ENCODE data around the gene SLC2A10.

The SLC2A10 gene

GRCh38 chr20:46735436-46735835 lies 26.0 kb downstream of the SLC2A10 start:
- no peak for DNase-seq (ENCODE audit: low spot score)

GRCh38 chr20:46739431-46740213 lies 30.2 kb downstream of the SLC2A10 start:
- DNase-seq (ENCODE audit: low spot score), result no peak

GRCh38 chr20:46740214-46740609 lies 30.8 kb downstream of the SLC2A10 start:
- no peak for DNase-seq (ENCODE audit: low spot score)

DNA sequence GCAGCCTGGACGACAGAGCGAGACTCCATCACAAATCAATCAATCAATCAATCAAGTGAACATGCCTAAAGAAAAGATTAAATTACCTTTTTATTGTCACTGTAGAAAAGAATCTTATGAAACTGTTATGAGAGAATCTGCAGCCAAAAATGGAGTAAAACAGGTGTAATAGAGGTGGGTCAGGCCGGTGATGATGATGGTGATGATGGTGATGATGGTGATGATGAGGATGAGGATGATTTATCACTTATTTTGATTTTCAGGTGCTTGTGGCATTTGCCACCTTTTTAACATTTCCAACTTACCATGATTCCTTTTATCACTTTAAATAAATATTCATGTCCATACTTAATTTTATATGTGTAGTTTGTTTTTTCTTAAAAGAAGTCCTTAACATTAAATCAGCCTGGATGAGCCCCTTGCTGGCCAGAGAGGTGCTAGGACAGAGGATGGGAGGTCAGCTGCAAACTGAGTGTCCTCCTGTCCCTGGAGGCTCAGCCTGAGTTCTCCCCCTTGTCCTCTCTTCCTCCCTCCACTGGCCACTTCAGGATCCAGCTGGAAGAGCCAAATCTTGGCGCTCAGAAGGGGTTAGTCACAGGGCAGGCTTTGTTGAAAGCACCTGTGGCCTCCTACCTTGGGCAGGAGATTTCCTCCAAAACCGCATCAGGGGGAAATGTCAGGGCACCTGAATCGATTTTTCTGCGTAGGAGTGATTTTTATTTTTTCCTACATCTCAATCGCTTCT lies 32.6 kb downstream of the SLC2A10 start:
- DNase-seq (ENCODE audit: low spot score), result no peak

- DNase-seq (ENCODE audit: low spot score), result no peak
Measured at GRCh38 chr20:46742669-46743045, 33.2 kb downstream of the SLC2A10 start.

DNA sequence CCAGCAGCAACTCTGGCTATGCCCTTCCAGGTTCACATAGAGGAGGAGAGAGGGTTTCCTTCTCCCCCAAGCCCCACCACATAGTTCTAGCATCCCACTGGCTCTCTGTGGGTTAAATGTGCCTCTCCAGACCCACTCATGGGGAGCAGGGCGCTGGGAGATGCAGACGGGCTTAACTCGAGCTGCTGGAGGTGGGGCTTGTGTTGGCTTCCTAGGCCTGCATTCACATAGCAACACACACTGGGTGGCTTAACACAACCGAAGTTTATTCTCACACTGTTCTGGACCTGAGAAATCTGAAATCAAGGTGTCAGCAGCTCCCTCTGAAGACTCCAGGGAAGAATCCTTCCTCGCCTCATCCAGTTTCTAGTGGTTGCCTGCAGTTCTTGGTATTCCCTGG lies 33.6 kb downstream of the SLC2A10 start:
- no peak for DNase-seq (ENCODE audit: low spot score)

GRCh38 chr20:46746956-46747526 lies 37.6 kb downstream of the SLC2A10 start:
- no peak for DNase-seq (ENCODE audit: low spot score)

- no peak for DNase-seq (ENCODE audit: low spot score)
Measured at GRCh38 chr20:46749147-46749546, 39.7 kb downstream of the SLC2A10 start.

DNA sequence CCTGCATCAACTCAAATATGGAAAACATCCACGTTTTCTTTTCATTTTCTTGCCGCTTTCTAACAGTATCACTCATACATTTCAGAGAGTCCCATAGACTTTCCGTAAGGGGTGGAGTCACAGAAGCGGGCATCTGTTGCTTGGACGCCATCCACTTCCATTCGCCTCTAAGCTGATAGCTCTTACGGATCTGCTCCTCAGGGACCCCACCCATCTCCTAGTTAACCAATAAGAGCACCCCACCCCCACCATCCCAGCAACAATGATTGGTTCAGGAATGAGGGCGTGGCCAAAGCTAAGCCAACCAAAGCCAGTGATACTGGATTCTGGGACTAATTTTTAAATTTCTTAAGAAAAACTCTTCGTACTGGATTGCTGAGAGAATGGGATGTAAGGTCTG lies 42.4 kb downstream of the SLC2A10 start:
- no peak for DNase-seq (ENCODE audit: low spot score)

DNA sequence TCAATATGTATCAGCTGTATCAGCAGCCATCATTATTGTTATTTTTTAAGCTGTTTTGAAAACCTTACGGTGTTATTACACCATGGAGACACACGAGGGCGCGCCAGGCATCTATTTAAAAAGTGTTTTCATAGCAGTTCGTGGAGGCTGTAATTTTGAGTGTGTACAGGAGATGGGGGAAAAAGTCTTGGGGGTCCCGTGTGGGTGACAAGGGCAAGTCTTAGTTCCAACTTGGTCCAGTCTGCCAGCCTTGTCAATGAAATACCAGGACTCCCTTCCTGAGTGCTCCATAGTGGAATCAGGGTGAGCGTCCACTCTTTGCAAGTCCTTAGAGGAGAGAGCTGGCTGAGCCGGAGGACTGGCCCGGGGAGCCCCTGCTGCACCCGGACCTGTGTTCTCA lies 43.3 kb downstream of the SLC2A10 start:
- DNase-seq (ENCODE audit: low spot score), result peak; percentile 35

DNA sequence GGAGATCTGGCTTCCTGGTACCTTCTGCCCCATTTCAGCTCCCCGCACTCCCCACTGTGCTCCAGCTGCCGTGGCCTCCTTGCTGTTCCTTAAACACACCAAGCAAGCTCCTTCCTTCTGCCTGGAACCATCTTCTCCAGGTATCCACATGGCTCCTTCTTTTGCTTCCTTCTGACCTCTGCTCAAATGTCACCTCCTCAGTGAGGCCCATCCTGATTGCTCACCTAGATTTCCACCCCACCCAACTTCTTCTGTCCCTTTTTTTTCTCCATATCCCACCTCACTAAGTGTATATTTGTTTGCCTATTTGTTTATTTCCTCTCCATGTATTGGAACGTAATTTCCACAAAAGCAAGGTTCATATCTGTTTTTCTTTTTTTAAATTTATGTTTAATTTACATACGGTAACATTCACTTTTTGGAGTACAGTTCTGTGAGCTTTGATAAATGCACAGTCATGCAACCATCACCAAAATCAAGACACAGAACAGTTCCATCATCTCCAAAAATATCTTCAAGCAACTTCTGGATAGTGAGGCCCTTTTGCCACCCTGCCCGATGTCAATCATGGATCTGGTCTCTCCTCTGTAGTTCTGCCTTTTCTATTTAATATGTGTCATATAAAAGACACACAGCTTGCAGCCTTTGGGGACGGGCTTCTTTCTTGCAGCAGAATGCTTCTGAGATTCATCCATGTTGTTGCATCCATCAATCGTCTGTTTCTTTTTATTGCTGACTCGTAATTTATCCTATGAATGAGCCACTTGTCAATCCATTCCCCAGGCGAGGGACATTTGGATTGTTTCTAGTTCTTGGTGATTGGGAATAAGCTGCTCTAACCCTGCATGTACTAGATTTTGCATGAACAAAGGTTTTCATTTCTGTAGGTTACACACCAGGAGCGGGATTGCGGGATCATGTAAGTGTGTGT lies 46.3 kb downstream of the SLC2A10 start:
- DNase-seq (ENCODE audit: low spot score), result no peak

GRCh38 chr20:46756419-46756818 lies 47.0 kb downstream of the SLC2A10 start:
- no peak for DNase-seq (ENCODE audit: low spot score)

DNA sequence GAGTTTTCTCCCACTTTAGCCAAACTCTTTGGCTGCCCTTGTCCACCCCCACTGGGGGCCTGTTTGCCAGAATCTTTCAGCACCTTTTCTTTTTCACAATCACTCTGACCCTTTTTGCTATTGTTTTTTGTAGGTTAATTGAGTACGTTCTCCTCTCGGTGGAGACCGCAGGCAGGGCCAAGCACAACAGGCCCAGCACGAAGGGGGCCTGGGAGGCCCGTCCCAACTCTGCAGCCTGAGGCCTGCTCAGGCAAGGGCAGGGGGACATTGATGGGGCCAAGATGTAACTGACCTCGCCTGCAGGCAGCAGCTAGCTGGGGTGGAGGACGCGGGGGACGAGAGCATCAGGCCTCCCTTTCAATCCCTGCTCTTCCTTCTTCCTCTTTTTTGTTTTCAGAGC lies 47.7 kb downstream of the SLC2A10 start:
- DNase-seq (ENCODE audit: low spot score), result no peak

DNA sequence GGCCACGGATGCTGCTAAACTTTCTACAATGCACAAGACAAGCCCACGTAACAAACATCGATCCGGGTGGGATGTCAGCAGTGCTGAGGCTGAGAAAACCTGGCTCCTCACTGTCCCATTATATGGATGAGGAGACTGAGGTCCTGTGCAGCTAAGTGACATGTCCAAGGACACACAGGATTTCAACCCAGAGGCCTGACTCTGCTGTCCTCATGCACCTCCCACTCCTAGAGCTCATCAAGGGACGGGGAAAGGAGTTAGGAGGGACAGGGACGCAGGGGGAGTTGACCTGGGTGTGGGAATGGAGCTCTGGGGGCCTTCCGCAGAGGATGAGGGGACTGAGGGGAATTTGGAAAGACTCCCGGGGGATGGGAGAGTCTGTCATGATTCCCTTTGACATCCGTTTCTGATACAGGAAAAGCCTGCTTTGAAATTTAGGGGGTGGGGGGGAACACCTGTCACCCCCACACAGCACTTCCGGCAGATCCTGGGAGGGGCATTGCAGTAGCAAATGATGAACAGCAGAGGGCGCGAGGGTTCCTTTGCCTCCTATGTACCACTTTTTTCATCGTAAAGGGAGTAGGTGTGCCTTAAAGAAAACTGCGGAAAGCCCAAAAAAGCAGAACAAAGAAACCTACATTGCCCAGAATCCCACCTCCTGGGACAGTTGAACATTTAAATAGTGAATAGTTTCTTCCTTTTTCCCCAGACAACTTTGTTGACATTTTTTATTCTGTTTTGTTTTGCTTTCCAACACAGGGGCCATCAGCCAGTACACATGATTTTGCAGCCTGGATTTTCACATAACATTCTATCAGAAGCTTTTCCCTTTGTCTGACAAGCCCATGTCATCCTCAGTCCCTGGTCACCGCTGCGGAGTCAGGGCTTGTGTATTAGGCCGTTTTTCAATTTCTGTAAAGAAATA lies 48.6 kb downstream of the SLC2A10 start:
- peak; percentile 59 for DNase-seq (ENCODE audit: low spot score)

DNA sequence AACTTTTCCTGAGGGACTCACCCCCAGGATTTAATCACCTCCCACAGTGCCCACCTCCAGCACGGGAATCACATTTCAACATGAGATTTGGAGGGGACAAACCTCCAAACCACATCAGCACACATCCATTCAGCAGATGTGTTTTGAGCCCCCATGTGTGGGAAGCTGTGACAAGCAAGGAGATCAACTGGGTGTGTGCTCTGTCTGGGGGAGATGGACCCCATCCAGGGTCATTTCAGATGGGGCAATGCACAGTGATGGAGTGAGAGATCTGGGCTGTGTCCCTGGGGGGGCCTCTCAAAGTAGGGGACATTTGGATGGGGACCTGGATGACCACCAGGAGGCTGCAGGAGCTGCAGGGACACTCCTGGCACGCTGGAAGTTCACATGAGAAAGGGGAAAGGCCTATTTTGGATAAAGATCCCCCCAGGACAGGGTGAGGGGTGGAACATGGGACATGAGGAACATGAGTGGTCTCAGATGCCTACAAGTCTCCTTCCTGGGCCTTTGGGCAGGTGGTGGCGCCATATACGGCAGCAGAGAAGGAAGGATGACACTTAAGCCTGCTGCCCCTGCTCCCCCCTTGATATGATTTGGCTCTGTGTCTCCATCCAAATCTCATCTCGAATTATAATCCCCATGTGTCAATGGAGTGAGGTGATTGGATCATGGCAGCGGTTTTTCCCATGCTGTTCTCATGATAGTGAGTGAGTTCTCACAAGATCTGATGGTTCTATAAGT lies 49.6 kb downstream of the SLC2A10 start:
- DNase-seq (ENCODE audit: low spot score), result no peak

- DNase-seq (ENCODE audit: low spot score), result no peak
Measured at GRCh38 chr20:46761566-46761965, 52.1 kb downstream of the SLC2A10 start.

GRCh38 chr20:46764068-46764467 lies 54.6 kb downstream of the SLC2A10 start:
- DNase-seq (ENCODE audit: low spot score), result no peak

DNA sequence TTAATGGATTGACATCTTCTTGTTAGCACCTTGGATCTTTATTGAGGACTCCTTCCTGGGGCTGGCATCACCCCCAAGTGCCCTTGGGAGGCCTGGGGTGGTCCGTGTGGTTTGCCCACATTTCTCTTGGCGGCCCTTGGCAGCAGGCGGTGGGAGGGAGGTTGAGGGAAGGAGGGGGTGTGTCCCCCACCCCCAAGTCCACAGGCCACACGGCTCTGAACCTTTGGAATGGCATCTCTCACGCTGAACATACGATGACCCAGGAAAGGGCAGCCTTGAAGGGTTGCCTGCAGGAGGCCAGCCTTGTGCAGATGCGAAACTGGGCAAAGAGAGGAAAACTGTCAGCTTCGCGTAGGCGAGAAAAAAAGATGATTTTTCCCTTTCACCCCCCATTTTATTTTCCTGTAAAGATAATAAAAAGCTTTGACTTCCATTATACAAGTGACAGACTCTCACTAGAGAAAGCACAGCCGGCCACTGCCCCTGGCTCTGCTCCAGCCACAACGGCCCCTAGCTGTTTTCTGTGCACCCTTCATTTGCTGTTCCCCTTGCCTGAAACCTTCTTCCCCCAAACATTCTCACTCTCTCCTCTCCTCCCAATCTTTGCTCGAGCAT lies 56.2 kb downstream of the SLC2A10 start:
- DNase-seq (ENCODE audit: low spot score), result no peak

DNA sequence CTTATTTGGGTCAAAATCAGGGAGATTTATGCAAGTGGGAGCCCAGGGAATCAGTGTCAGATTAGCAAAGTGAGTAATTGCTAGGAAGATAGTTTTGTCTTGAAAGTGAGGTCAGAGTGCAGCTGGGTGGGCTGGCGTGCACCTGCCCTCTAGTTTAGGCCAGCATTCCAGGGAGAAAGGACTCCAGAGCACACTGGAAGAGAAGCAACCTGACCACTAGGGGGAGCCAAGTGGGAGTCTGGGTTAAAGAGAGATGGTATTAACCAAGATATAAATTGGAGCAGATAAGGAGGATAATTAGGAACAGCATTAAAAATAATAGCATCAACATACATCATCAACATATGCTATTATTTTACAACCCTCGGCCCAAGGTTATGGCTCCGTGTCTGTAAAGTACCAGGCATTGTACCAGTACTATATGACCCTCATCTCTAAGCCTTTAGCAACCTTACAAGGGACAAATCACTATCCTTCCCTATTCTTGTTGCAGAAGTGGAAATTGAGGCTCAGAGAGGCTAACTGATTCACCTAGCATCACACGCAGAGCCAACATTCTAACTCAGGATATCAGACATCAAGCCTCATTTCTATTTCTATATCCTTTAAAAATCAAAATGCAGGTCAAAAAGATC lies 57.8 kb downstream of the SLC2A10 start:
- peak; percentile 45 for DNase-seq (ENCODE audit: low spot score)
